ENCODE measurements around the gene PTPRK. TPM values are rescaled to one million over a fixed set of nuclear protein-coding genes. Genes with fewer than 3 reads are reported as not detected.
A peak's percentile ranks its signal among the peaks of the same experiment; 100 is the strongest.

PTPRK gene
- total and polyA plus RNA-seq, 4 donors = 8.2 to 224 (median 42.9) TPM

- no peak overlapping the region for H3K9ac ChIP-seq (ENCODE audit: insufficient read depth in 1 of 2, low read length in 2 of 2)
- H3K9me3 ChIP-seq (ENCODE audit: control insufficient read depth in 4 of 4, insufficient read depth in 3 of 4, low read length in 3 of 4) = no peaks in the 10 kb centered on the region
- no peaks in the 10 kb centered on the region for H3K27me3 ChIP-seq (ENCODE audit: control insufficient read depth in 3 of 3, insufficient read depth in 3 of 3, low read length in 2 of 3)
- H3K27ac ChIP-seq (ENCODE audit: low read depth in 1 of 2, low read length in 1 of 2) = no peak overlapping the region
- peak in 2 of 3 donors; percentile 21 to 35 for DNase-seq
- no peak for ATAC-seq (ENCODE audit: insufficient read depth, low FRiP score)
- no peak overlapping the region for H3K4me3 ChIP-seq
- TF ChIP-seq CTCF (IDR thresholded peaks at IDR 0.05; ENCODE audit: control extremely low read depth, extremely low read depth) = no peak
- H3K4me1 ChIP-seq (ENCODE audit: control insufficient read depth in 5 of 5, insufficient read depth in 5 of 5, low read length in 5 of 5) = peaks cover 0 to 7% (median 0%) of the 10 kb centered on the region in 5 donors
- H3K36me3 ChIP-seq (ENCODE audit: control insufficient read depth in 4 of 4, insufficient read depth in 4 of 4, low read length in 4 of 4) = no peaks in the 10 kb centered on the region
Measured at GRCh38 chr6:128095362-128095761, 425.0 kb downstream of the PTPRK start.

GRCh38 chr6:128079021-128079420, 441.4 kb downstream of the PTPRK start:
- no peak for TF ChIP-seq CTCF (IDR thresholded peaks at IDR 0.05; ENCODE audit: control extremely low read depth, extremely low read depth)
- peaks cover 0 to 6% (median 2%) of the 10 kb centered on the region in 4 donors for H3K36me3 ChIP-seq (ENCODE audit: control insufficient read depth in 4 of 4, insufficient read depth in 4 of 4, low read length in 4 of 4)
- no peak overlapping the region for H3K9ac ChIP-seq (ENCODE audit: insufficient read depth in 1 of 2, low read length in 2 of 2)
- H3K4me1 ChIP-seq (ENCODE audit: control insufficient read depth in 5 of 5, insufficient read depth in 5 of 5, low read length in 5 of 5) = no peaks in the 10 kb centered on the region
- H3K27ac ChIP-seq (ENCODE audit: low read depth in 1 of 2, low read length in 1 of 2) = no peak overlapping the region
- 90 to 91% methylated on average over 4 of the region's 4 CpGs for WGBS, 2 donors
- ATAC-seq (ENCODE audit: insufficient read depth, low FRiP score) (no peak), DNase-seq (no peak)
- H3K27me3 ChIP-seq (ENCODE audit: control insufficient read depth in 3 of 3, insufficient read depth in 3 of 3, low read length in 2 of 3) = no peaks in the 10 kb centered on the region
- no peaks in the 10 kb centered on the region for H3K9me3 ChIP-seq (ENCODE audit: control insufficient read depth in 4 of 4, insufficient read depth in 3 of 4, low read length in 3 of 4)
- no peak overlapping the region for H3K4me3 ChIP-seq

DNA sequence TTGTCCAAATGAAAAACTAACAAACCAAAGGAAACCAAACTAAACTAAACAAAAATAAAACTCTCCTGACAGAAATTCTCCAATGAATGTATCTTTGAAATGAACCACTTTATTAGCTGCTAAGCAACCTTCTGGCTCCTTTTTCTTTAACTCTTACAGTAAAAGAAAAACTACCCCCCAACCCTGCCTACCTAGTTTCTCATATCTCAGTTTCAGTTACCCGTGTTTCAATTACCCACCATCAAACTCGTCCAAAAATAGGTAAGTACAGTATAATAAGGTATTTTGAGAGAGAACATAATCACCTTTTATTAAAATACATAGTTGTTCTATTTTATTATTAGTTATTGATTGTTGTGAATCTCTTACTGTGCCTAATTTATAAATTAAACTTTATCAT, 442.1 kb downstream of the PTPRK start:
- peaks cover 0 to 6% (median 2%) of the 10 kb centered on the region in 4 donors for H3K36me3 ChIP-seq (ENCODE audit: control insufficient read depth in 4 of 4, insufficient read depth in 4 of 4, low read length in 4 of 4)
- no peak overlapping the region for H3K4me3 ChIP-seq
- WGBS, 2 donors = 84 to 88% methylated on average over 2 of the region's 2 CpGs
- TF ChIP-seq CTCF (IDR thresholded peaks at IDR 0.05; ENCODE audit: control extremely low read depth, extremely low read depth) = no peak
- no peak overlapping the region for H3K9ac ChIP-seq (ENCODE audit: insufficient read depth in 1 of 2, low read length in 2 of 2)
- H3K27ac ChIP-seq (ENCODE audit: low read depth in 1 of 2, low read length in 1 of 2) = no peak overlapping the region
- ATAC-seq (ENCODE audit: insufficient read depth, low FRiP score) (no peak), DNase-seq (no peak)
- H3K4me1 ChIP-seq (ENCODE audit: control insufficient read depth in 5 of 5, insufficient read depth in 5 of 5, low read length in 5 of 5) = no peaks in the 10 kb centered on the region
- H3K27me3 ChIP-seq (ENCODE audit: control insufficient read depth in 3 of 3, insufficient read depth in 3 of 3, low read length in 2 of 3) = no peaks in the 10 kb centered on the region
- no peaks in the 10 kb centered on the region for H3K9me3 ChIP-seq (ENCODE audit: control insufficient read depth in 4 of 4, insufficient read depth in 3 of 4, low read length in 3 of 4)

DNA sequence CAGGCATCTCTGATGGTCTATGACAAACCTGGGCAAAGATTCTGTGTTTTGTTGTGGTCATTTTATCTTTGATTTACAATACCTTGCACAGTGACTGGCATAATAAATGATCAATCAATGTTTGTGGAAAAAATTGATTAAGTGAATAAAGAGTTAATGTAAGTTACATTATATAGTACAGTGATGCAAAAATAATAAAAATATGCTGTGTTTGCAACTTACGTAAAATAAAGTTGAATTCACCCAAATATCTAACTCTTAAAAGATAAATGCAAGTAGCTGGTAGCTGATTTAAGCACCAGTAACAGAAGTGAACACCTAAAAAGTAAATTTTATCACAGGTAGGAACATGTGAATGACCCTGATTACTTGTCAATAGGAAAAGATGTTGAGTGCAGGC, 443.6 kb downstream of the PTPRK start:
- Histone ChIP-seq H3K4me1 (ENCODE audit: control insufficient read depth in 5 of 5, insufficient read depth in 5 of 5, low read length in 5 of 5) (no peaks in the 10 kb centered on the region), H3K9me3 (ENCODE audit: control insufficient read depth in 4 of 4, insufficient read depth in 3 of 4, low read length in 3 of 4) (no peaks in the 10 kb centered on the region), H3K9ac (ENCODE audit: insufficient read depth in 1 of 2, low read length in 2 of 2) (no peak overlapping the region), H3K36me3 (ENCODE audit: control insufficient read depth in 4 of 4, insufficient read depth in 4 of 4, low read length in 4 of 4) (peaks cover 0 to 4% (median 2%) of the 10 kb centered on the region in 4 donors), H3K27me3 (ENCODE audit: control insufficient read depth in 3 of 3, insufficient read depth in 3 of 3, low read length in 2 of 3) (no peaks in the 10 kb centered on the region), H3K27ac (ENCODE audit: low read depth in 1 of 2, low read length in 1 of 2) (no peak overlapping the region), H3K4me3 (no peak overlapping the region)
- no peak for TF ChIP-seq CTCF (IDR thresholded peaks at IDR 0.05; ENCODE audit: control extremely low read depth, extremely low read depth)
- DNase-seq (no peak), ATAC-seq (ENCODE audit: insufficient read depth, low FRiP score) (no peak)
- 94 to 96% methylated on average over 1 of the region's 1 CpG for WGBS, 2 donors

All from lung (tissue), 12 donors.